Measurements from ENCODE around the gene NUBPL.

NUBPL gene

GRCh38 chr14:31705731-31706130 lies 144.5 kb downstream of the NUBPL start:
- TF ChIP-seq USF1 (IDR thresholded peaks at IDR 0.05) (no peak), NFIC (IDR thresholded peaks at IDR 0.05) (no peak), TEAD4 (IDR thresholded peaks at IDR 0.05) (no peak), CREB1 (IDR thresholded peaks at IDR 0.05; ENCODE audit: low read depth) (no peak), ZBTB7A (IDR thresholded peaks at IDR 0.05; ENCODE audit: low read depth) (no peak), FOXM1 (IDR thresholded peaks at IDR 0.05; ENCODE audit: borderline replicate concordance, low read depth) (no peak), MAX (IDR thresholded peaks at IDR 0.05) (no peak), TAF1 (IDR thresholded peaks at IDR 0.05; ENCODE audit: low read depth) (no peak), EP300 (IDR thresholded peaks at IDR 0.05; ENCODE audit: borderline replicate concordance) (no peak)

- TF ChIP-seq TCF12 (IDR thresholded peaks at IDR 0.05; ENCODE audit: low read depth) (no peak), EGR1 (IDR thresholded peaks at IDR 0.05) (no peak), USF1 (IDR thresholded peaks at IDR 0.05) (no peak), ZBTB7A (IDR thresholded peaks at IDR 0.05; ENCODE audit: low read depth) (no peak), MAX (IDR thresholded peaks at IDR 0.05) (no peak), CREB1 (IDR thresholded peaks at IDR 0.05; ENCODE audit: low read depth) (no peak)
These were observed 151.3 kb downstream of the NUBPL start for GRCh38 chr14:31712244-31713127.

- TF ChIP-seq YY1 (IDR thresholded peaks at IDR 0.05; ENCODE audit: low read depth): no peak
- no peak for TF ChIP-seq NFIC (IDR thresholded peaks at IDR 0.05)
These were observed 155.0 kb downstream of the NUBPL start for GRCh38 chr14:31716208-31716607.

- TF ChIP-seq EGR1 (IDR thresholded peaks at IDR 0.05) (no peak), ZBTB7A (IDR thresholded peaks at IDR 0.05; ENCODE audit: low read depth) (no peak), CREB1 (IDR thresholded peaks at IDR 0.05; ENCODE audit: low read depth) (no peak), TCF12 (IDR thresholded peaks at IDR 0.05; ENCODE audit: low read depth) (no peak), NFIC (IDR thresholded peaks at IDR 0.05) (no peak), MAX (IDR thresholded peaks at IDR 0.05) (no peak), FOXM1 (IDR thresholded peaks at IDR 0.05; ENCODE audit: borderline replicate concordance, low read depth) (no peak), TAF1 (IDR thresholded peaks at IDR 0.05; ENCODE audit: low read depth) (no peak), CEBPB (IDR thresholded peaks at IDR 0.05) (no peak), RAD21 (IDR thresholded peaks at IDR 0.05; ENCODE audit: low read depth) (no peak), EP300 (IDR thresholded peaks at IDR 0.05; ENCODE audit: borderline replicate concordance) (no peak), TEAD4 (IDR thresholded peaks at IDR 0.05) (no peak)
These were observed 156.3 kb downstream of the NUBPL start for GRCh38 chr14:31717294-31718085.

GRCh38 chr14:31718585-31718984 lies 157.4 kb downstream of the NUBPL start:
- no peak for TF ChIP-seq TAF1 (IDR thresholded peaks at IDR 0.05; ENCODE audit: low read depth)
- TF ChIP-seq ZBTB7A (IDR thresholded peaks at IDR 0.05; ENCODE audit: low read depth): no peak
- TF ChIP-seq RAD21 (IDR thresholded peaks at IDR 0.05; ENCODE audit: low read depth): no peak
- TF ChIP-seq FOXM1 (IDR thresholded peaks at IDR 0.05; ENCODE audit: borderline replicate concordance, low read depth): no peak
- TF ChIP-seq EGR1 (IDR thresholded peaks at IDR 0.05): no peak
- no peak for TF ChIP-seq EP300 (IDR thresholded peaks at IDR 0.05; ENCODE audit: borderline replicate concordance)
- no peak for TF ChIP-seq YY1 (IDR thresholded peaks at IDR 0.05; ENCODE audit: low read depth)
- TF ChIP-seq CEBPB (IDR thresholded peaks at IDR 0.05): no peak
- TF ChIP-seq TEAD4 (IDR thresholded peaks at IDR 0.05): no peak
- TF ChIP-seq NFIC (IDR thresholded peaks at IDR 0.05): no peak
- TF ChIP-seq TCF12 (IDR thresholded peaks at IDR 0.05; ENCODE audit: low read depth): no peak
- no peak for TF ChIP-seq REST (IDR thresholded peaks at IDR 0.05; ENCODE audit: low read depth)
- TF ChIP-seq USF1 (IDR thresholded peaks at IDR 0.05): no peak
- TF ChIP-seq CREB1 (IDR thresholded peaks at IDR 0.05; ENCODE audit: low read depth): no peak
- TF ChIP-seq MAX (IDR thresholded peaks at IDR 0.05): no peak

GRCh38 chr14:31718985-31719384 lies 157.8 kb downstream of the NUBPL start:
- no peak for TF ChIP-seq CREB1 (IDR thresholded peaks at IDR 0.05; ENCODE audit: low read depth)
- no peak for TF ChIP-seq EP300 (IDR thresholded peaks at IDR 0.05; ENCODE audit: borderline replicate concordance)
- no peak for TF ChIP-seq RAD21 (IDR thresholded peaks at IDR 0.05; ENCODE audit: low read depth)
- TF ChIP-seq TEAD4 (IDR thresholded peaks at IDR 0.05): no peak
- TF ChIP-seq EGR1 (IDR thresholded peaks at IDR 0.05): no peak
- no peak for TF ChIP-seq USF1 (IDR thresholded peaks at IDR 0.05)
- TF ChIP-seq ZBTB7A (IDR thresholded peaks at IDR 0.05; ENCODE audit: low read depth): no peak
- no peak for TF ChIP-seq MAX (IDR thresholded peaks at IDR 0.05)
- TF ChIP-seq TAF1 (IDR thresholded peaks at IDR 0.05; ENCODE audit: low read depth): no peak
- TF ChIP-seq YY1 (IDR thresholded peaks at IDR 0.05; ENCODE audit: low read depth): no peak
- no peak for TF ChIP-seq TCF12 (IDR thresholded peaks at IDR 0.05; ENCODE audit: low read depth)
- no peak for TF ChIP-seq FOXM1 (IDR thresholded peaks at IDR 0.05; ENCODE audit: borderline replicate concordance, low read depth)
- TF ChIP-seq NFIC (IDR thresholded peaks at IDR 0.05): no peak
- TF ChIP-seq CEBPB (IDR thresholded peaks at IDR 0.05): no peak
- no peak for TF ChIP-seq REST (IDR thresholded peaks at IDR 0.05; ENCODE audit: low read depth)
